WTC11 (cell line): ENCODE data around the gene TMC7.

Experiments used
- CDX4 ChIP-seq: fragments of 250-450 bp; sonication (Bioruptor Pico); IDR thresholded peaks from 2 replicates; pipeline ENCODE4 v1.9.0; 2021; ENCODE audit warnings: moderate library complexity, mild to moderate bottlenecking, inconsistent platforms, borderline replicate concordance
- CREB1 ChIP-seq: sonication (generic); formaldehyde crosslinking; IDR thresholded peaks from 2 replicates; pipeline ENCODE4 v1.8.0; 2023; ENCODE audit warnings: mild to moderate bottlenecking, missing genetic modification reagents
- CTCF ChIP-seq: fragments of 200-600 bp; IDR thresholded peaks from 2 replicates; pipeline ENCODE4 v1.8.0; 2022; ENCODE audit warnings: antibody characterized with exemption
- ESRRA ChIP-seq: sonication (generic); formaldehyde crosslinking; IDR thresholded peaks from 2 replicates; pipeline ENCODE4 v1.8.1; 2022; ENCODE audit warnings: mild to moderate bottlenecking, missing genetic modification reagents, borderline replicate concordance
- HMGA2 ChIP-seq: fragments of 250-450 bp; sonication (Bioruptor Pico); IDR thresholded peaks from 2 replicates; pipeline ENCODE4 v1.4.0; 2021; ENCODE audit warnings: mild to moderate bottlenecking, moderate library complexity
- MAX ChIP-seq: sonication (generic); formaldehyde crosslinking; IDR thresholded peaks from 2 replicates; pipeline ENCODE4 v1.8.0; 2022; ENCODE audit warnings: mild to moderate bottlenecking, missing genetic modification reagents
- PRDM15 ChIP-seq: sonication (generic); formaldehyde crosslinking; IDR thresholded peaks from 2 replicates; pipeline ENCODE4 v1.8.0; 2022; ENCODE audit warnings: missing genetic modification reagents
- USF2 ChIP-seq: sonication (generic); formaldehyde crosslinking; IDR thresholded peaks from 2 replicates; pipeline ENCODE4 v1.8.1; 2023; ENCODE audit warnings: mild to moderate bottlenecking, missing genetic modification reagents, moderate library complexity
- ZNF138 ChIP-seq: sonication (generic); formaldehyde crosslinking; conservative IDR thresholded peaks from 2 replicates; pipeline ENCODE4 v1.8.1; 2022; ENCODE audit warnings: mild to moderate bottlenecking, moderate library complexity, missing genetic modification reagents
- TF ChIP-seq, protein P1 (sequence below): sonication (generic); formaldehyde crosslinking; IDR thresholded peaks from 2 replicates; pipeline ENCODE4 v1.8.1; 2023; ENCODE audit warnings: mild to moderate bottlenecking, missing genetic modification reagents, borderline replicate concordance
- TF ChIP-seq, protein P2 (sequence below): sonication (generic); formaldehyde crosslinking; IDR thresholded peaks from 2 replicates; pipeline ENCODE4 v1.8.0; 2022; ENCODE audit warnings: mild to moderate bottlenecking, missing genetic modification reagents

- TF ChIP-seq CTCF (no peak), MAX (CRISPR knock-in tag) (no peak), ESRRA (CRISPR knock-in tag) (no peak), HMGA2 (CRISPR knock-in tag) (no peak), CREB1 (CRISPR knock-in tag) (no peak), CDX4 (CRISPR knock-in tag) (no peak), USF2 (no peak), ZNF138 (CRISPR knock-in tag) (no peak), PRDM15 (no peak)
- TF ChIP-seq, protein P1, sequence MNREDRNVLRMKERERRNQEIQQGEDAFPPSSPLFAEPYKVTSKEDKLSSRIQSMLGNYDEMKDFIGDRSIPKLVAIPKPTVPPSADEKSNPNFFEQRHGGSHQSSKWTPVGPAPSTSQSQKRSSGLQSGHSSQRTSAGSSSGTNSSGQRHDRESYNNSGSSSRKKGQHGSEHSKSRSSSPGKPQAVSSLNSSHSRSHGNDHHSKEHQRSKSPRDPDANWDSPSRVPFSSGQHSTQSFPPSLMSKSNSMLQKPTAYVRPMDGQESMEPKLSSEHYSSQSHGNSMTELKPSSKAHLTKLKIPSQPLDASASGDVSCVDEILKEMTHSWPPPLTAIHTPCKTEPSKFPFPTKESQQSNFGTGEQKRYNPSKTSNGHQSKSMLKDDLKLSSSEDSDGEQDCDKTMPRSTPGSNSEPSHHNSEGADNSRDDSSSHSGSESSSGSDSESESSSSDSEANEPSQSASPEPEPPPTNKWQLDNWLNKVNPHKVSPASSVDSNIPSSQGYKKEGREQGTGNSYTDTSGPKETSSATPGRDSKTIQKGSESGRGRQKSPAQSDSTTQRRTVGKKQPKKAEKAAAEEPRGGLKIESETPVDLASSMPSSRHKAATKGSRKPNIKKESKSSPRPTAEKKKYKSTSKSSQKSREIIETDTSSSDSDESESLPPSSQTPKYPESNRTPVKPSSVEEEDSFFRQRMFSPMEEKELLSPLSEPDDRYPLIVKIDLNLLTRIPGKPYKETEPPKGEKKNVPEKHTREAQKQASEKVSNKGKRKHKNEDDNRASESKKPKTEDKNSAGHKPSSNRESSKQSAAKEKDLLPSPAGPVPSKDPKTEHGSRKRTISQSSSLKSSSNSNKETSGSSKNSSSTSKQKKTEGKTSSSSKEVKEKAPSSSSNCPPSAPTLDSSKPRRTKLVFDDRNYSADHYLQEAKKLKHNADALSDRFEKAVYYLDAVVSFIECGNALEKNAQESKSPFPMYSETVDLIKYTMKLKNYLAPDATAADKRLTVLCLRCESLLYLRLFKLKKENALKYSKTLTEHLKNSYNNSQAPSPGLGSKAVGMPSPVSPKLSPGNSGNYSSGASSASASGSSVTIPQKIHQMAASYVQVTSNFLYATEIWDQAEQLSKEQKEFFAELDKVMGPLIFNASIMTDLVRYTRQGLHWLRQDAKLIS (CRISPR knock-in tag): no peak
- TF ChIP-seq, protein P2, sequence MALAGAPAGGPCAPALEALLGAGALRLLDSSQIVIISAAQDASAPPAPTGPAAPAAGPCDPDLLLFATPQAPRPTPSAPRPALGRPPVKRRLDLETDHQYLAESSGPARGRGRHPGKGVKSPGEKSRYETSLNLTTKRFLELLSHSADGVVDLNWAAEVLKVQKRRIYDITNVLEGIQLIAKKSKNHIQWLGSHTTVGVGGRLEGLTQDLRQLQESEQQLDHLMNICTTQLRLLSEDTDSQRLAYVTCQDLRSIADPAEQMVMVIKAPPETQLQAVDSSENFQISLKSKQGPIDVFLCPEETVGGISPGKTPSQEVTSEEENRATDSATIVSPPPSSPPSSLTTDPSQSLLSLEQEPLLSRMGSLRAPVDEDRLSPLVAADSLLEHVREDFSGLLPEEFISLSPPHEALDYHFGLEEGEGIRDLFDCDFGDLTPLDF (CRISPR knock-in tag): no peak
Observed at GRCh38 chr16:19112099-19112407, 128.3 kb downstream of the TMC7 start.
